ENCODE data around the gene NWD2.

- no peak for TF ChIP-seq POLR2A (IDR thresholded peaks at IDR 0.05; ENCODE audit: low read depth, low read length)
- no peak for TF ChIP-seq POLR2AphosphoS5 (IDR thresholded peaks at IDR 0.05; ENCODE audit: low read depth, low read length)
- TF ChIP-seq TAF1 (IDR thresholded peaks at IDR 0.05; ENCODE audit: low read depth, low read length), result no peak
- TF ChIP-seq POU2F2 (IDR thresholded peaks at IDR 0.05; ENCODE audit: low read depth, low read length), result no peak
- TF ChIP-seq PAX5 (IDR thresholded peaks at IDR 0.05; ENCODE audit: insufficient read depth, low read length, severe bottlenecking), result no peak
- no peak for TF ChIP-seq SPI1 (IDR thresholded peaks at IDR 0.05; ENCODE audit: low read depth, low read length)
Observed at GRCh38 chr4:37232315-37232714, 12.2 kb upstream of the NWD2 start.
